HG03457 (cell line): Measurements from ENCODE around the gene PALLD.

Experiments
- ATAC-seq: cut with Tn5 transposase; IDR thresholded peaks from one replicate; pipeline ENCODE4 v1.9.1; 2021; ENCODE audit warnings: moderate number of reproducible peaks; ENCODE audit not compliant: unreplicated experiment

PALLD gene

DNA sequence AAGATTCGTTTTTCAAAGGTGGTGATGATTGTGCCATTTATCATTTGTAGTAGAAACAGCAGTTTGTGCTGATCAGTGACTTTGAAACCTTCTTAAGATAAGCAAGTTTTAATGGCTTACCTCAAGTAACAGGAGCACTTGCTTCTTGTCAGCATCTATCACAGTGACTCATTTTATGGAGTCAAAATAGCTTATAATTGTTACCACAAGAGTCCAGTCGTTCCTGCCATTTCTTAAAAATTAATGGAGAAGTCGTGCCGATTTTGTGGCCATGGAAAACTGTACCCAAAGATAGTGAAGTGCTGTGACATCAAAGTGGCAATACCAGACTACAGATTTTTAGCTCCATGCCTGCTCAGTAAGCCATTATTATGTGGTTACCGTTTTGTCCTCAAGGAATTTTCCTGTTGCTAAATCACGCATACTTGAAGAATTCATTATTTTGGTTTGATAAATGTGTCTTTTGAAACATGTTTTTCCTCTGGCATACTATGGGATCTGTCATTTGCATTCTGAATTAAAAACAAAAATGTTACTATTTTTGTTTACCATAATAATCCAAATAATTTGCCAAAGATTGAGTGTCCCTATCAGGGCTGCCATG lies 383.3 kb downstream of the PALLD start:
- ATAC-seq = no peak

DNA sequence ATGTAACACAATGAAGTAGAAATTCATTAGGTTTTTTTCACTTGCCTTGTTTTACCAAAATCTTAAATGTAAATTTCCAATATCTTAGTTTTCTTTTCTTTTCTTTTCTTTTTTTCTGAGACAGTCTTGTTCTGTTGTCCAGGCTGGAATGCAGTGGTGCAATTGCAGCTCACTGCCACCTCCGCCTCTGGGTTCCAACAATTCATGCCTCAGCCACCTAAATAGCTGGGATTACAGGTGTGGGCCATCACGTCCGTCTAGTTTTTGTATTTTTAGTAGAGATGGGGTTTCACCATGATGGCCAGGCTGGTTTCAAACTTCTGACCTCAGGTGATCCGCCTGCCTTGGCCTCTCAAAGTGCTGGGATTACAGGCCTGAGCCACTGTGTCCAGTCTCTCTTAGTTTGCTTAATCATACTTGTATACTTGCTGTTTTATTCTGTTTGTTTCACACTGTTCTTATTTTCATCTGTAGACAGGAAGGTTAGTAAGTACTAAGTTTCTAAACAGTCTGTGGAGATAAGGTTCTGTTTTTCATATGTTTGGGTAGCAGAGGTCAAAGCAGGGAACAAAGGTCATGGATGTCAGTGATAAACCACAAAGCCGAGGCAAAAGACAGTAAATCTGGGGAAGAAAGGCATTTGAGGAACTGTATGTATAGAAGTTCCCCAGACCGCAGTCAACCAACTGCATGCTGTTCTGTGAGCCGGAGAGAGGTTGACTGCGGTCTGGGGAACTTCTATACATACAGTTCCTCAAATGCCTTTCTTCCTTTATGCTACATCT lies 384.2 kb downstream of the PALLD start:
- peak; percentile 74 for ATAC-seq

DNA sequence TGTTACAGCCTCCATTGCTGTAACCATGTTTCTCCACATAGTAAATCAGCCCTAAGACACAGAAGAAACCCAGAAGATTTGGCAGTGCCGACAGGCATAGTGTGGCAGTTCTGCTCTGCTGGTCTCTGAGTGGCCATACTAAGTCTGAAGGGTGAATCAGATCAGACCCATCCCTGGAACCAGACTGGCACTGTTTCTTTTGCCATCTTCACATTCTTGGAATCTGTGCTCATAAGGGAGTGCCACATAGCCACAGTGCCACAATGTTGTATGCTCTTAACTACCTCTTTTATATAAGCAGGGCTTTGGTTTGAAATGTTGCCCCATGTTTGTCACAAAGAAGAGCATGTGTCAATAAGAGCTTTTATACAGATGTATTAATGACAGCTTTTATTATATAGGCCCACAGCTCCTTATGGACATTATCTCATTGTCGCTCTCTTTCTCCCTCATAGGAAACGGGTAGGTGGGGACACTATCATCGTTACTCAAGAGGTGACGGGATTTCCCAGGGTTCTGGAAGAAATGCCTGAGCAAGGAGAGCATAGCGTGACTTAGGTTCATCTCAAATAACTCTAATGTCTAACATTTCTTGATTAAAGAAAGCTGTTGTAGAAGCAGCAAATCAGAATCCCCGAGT lies 385.0 kb downstream of the PALLD start:
- no peak for ATAC-seq

DNA sequence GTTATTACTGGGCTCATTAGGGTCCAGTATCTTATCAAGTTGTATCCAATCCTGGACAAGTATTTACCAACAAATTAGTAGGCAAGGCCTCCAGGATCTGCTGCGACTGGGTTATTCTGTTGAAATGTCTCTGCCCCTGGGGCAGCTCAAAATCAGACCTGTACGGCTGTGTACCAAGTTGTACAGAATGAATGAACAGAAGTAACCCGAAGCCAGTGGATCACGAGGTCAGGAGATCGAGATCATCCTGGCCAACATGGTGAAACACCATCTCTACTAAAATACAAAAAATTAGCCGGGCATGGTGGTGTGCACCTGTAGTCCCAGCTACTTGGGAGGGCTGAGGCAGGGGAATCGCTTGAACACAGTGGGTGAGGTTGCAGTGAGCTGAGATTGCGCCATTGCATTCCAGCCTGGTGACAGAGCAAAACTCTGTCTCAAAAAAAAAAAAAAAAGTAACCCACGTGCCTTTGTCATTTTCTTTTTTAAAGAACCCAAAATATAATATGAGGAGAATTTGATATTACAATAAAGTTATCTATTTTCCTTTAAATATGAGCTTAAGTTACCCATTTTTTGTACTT lies 385.9 kb downstream of the PALLD start:
- no peak for ATAC-seq

DNA sequence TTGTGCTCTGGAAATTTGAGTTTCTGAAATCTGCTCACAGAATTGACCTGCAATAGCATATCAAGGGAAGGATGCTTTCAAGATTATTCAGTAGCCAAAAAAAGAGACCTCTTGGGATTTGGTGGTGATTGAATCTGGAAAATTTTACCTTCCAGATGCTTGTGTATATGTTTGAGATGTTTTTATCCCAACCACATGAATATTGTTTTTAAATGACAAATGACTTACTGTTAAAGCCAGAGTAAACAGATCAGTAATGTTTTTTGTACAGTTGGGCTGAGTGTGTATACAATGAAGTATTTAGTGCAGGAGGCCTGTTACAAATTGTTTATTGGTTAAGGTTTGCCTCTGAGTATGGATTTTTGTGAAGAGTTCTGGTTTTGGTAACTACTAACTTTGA lies 386.7 kb downstream of the PALLD start:
- ATAC-seq = no peak

DNA sequence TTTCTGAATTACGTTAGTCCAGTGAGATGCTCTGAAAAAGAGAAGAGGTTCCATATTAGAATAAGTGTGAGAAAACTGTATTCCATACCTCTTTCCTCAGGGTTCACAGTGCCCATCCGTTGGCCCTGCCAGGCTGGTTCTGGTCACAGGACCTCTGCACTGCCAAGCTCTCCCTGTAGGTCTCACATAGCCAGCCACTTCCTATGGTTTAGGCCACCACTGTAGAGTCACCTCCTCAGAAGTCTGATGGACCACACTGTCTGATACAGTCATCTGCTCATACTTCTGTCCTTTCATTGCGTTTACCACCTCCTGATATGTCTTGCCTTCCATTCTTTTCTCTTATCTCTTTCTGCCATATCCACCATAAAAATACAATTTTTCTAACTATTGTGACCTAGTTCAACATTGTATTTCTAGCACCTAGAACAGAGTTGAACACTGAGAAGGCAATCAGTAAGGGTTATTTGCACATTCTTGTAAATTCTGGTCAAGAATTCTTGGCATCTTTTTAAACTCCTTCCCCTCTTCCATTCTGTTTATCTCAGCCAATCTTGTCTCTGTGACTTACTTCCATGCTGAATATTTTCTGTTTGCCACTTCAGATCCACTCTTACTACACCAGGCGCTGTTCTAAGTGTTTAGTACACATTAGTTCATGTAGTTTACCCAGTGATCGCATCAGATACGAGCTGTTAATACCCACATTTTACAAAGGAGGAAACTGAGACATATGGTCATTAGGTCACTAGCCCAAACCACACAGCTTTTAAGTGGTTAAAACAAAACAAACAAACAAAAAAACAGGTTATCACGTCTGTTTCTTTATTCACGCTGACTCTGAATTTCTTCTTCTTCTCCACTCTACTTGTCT lies 387.6 kb downstream of the PALLD start:
- no peak for ATAC-seq

DNA sequence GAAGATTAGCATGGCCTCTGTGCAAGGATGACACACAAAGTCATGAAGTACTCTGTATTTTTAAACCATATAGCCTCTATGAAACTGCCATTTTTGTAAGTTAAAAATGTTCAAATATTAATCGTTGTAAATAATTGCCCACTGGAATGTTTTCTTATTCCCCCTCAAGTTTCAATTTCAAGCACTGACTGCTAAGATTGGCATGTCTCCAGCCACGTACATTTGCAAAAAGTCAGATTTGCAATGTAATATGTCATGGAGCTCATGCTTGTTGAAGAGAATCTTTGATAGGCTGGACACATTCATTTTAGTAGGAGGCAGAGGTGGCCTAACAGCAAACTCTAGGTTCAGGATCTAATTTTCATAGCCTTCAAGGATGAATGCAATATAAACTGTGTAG lies 388.5 kb downstream of the PALLD start:
- ATAC-seq = no peak

DNA sequence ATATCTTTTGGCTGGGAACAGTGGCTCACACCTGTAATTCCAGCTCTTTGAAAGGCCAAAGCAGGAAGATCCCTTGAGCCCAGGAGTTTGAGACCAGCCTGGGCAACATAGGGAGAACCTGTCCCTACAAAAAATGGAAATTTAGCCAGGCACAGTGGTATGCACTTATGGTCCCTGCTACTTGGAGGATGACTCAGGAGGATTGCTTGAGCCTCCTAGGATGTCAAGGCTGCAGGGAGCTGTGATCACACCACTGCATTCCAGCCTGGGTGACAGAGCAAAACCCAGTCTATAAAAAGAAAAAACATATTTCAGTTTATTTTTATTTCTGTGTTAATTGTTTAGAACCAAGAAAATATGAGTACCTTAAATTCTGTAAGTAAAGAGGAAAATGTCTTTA lies 389.5 kb downstream of the PALLD start:
- no peak for ATAC-seq

DNA sequence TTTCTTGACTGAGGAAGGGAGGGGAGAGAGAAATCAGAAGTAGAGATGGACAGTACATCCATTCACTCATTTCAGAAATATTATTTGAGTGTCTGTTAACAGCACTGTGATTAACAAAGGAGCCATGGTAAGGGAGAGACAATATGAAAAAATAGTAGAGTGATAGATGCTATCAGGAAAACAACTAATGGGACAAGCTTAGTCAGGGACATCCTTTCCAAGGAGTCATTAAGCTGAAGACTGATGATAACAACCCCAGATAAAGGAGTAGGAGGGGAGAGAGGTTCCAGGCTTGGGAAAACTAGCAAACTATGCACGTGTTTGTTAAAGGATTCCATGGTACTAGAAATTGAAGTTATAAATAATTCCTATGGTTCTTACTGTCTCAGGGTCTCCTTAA lies 391.0 kb downstream of the PALLD start:
- ATAC-seq = no peak

DNA sequence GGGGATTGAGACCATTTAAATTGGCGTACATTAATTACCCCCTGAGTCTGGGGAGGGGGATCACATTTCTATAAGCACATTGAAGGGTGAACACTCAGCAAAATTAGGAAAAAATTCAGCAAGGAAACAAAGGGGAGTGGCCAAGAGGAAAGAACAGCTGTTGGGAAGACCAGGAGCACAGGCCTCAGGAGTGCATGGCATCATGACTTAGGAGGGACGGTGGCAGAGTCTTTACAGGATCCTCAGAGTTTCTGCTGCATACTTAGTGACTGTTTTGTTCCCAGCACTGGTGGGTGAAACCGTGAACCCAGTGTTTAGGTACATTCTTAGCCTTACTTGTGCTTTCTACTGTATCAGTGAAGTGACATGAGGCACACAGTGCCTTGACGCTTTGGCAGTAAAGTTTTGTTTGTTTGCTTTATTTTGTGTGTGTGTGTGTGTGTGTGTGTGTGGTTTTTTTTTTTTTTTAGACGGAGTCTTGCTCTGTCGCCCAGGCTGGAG lies 391.9 kb downstream of the PALLD start:
- ATAC-seq = no peak

DNA sequence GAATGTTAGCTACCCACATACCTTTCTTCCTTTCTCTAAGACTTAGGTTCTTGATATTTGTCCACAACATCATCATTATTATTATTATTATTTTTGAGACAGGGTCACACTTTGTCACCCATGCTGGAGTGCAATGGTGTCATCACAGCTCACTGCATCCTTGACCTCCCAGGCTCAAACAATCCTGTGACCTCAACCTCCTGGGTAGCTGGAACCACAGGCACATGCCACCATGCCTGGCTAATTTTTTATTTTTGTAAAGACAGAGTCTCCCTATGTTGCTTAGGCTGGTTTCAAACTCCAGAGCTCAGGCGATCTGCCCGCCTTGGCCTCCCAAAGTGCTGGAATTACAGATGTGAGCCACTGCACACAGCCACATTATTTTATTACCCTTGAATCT lies 394.2 kb downstream of the PALLD start:
- ATAC-seq = no peak

DNA sequence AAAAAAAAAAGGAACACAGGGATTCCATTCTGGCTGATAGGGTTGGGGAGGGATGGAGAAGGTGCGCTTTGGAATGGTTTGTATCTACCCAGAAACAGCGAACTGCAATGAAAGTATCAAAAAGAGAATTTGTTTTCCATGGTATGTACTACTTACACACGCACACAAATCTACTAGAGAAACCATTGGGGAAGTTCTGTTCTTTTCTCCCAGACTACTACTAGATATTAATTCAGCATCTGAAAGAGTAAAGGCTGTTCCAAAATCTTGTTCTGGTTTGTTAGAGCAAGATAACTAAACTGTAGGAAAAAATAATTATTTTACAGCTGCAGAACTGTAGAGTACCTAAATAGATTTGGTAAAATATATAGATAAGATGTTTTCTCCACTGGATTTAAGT lies 394.8 kb downstream of the PALLD start:
- ATAC-seq = no peak

DNA sequence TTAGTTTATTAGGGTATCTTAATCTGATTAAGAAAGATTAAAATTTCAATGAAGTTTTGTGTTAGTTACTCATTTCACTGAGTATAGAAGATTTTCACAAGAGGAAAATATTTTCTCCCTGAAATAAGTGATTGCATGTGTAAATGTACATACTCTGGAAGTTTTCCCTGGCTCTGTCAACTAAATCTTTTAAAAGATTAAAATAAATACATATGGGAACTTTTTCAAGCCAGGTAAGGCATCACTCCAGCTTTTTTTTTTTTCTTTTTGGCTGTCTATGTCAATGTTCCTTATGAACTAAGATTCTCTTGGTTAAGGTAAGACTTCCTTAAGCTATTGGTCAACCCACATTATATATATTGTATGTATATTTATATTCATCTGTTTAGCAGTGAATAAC lies 395.6 kb downstream of the PALLD start:
- no peak for ATAC-seq

DNA sequence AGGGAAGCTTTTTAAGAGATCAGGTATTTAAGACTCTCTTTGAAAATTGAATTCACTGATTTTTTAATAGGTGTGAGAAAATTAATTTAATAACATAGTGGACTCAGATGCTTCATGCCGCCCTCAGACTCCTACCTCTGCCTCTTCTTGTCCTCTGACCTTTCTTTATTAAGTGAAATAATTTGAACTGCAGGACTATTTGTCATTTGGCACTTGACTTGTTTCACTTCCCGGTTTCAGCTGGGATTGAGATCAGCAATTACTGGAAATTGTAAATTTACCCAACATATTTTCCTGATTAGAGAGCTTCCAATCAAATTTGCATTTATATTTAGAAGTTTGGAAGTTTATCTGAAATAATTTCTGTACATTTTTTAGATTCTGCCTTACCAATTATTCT lies 396.4 kb downstream of the PALLD start:
- no peak for ATAC-seq

DNA sequence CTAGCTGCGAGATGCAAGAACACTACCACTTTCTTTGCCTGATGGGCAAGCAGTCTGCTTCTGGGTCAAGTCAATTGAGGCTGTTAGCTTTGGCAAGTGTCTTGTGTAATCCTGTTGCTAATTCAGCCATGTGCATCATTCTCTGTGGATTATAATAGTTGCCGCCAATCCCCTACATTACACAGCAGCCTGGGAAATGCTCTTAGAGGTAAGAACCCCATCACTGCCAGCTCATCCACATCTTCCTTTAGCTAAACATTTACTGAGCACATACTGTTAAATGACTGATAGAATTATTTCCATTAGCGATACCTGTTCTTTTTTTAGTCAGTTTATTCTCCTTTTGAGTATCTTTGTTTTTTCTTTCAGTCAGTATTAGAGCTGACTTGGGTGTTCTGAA lies 397.0 kb downstream of the PALLD start:
- no peak for ATAC-seq

DNA sequence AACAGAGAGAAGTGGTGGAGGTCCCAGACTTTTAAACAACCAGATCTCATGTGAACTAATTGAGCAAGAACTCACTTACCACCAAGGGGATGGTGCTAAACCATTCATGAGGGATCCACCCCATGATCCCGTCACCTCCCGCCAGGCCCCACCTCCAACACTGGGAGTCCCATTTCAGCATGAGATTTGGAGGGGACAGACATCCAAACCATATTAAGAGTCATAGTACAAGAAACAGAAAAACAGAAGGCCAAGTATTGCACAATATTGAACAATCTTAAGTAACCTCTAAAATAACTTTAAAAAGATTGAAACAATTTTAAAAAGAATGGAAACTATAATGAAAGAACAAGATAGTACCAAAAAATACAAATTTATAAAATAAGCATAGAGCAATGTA lies 403.2 kb downstream of the PALLD start:
- no peak for ATAC-seq

DNA sequence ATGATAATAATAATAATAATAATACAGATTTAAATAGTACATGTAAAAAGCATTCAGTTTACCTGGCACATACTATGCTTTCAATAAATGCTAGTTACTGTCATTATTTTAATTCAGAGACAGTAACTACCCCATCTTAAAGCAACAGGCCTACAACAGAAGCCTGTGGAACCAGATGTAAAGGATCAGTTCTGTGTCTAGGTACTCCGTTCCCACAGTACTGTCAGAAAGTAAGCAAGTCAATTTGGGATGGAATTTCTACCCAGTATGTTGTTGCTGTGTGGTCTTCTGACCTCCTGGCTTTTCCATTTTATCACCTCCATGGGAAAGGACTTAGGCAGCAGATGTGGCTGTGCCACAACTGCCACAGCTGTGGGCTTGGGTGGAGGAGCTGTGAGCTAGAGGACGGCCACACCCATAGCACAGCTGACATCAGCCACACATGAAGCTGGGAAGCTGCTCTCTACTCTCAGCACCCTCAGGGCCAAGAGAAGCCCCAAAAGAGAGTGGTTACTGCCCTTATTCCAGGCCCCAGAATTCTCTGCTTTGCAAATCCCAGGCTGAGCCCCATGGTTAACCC lies 410.4 kb downstream of the PALLD start:
- ATAC-seq = no peak

DNA sequence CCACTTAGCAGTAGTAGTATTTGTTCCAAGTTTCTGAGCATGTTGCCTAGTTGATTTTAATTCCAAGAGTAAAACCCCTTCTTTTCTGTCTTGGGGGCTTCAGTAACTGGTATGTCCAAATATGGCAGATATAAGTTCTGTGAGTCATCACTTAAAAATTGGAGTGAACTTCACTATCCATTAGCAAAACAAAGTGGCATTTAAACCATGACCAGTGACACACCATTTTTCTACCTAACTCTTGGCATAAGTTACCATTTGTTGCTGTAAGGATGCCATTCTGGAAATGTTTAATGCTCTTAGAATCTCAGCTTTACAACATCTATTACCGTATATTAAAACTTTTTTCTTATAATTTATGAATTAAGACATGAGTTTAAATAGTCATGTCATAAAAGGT lies 411.2 kb downstream of the PALLD start:
- ATAC-seq = no peak

DNA sequence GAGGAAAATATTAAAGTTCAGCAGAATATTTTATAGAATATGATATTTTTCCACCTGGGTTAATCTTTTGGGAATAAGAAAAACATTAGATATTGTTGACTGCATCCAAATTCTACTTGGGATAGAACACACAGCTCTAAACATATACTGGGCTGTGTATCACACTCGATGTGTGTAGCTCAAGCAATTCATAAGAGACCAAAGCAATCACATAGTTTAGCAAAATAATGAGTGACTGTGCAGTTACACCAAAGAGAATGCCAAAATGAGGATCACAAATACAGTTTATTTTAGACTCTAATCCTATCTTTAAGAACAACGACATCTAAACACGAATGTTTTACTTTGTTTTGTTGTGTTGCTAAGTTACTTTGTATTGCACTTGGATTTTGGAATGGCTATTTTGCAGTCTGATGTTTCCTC lies 412.0 kb downstream of the PALLD start:
- ATAC-seq = no peak

DNA sequence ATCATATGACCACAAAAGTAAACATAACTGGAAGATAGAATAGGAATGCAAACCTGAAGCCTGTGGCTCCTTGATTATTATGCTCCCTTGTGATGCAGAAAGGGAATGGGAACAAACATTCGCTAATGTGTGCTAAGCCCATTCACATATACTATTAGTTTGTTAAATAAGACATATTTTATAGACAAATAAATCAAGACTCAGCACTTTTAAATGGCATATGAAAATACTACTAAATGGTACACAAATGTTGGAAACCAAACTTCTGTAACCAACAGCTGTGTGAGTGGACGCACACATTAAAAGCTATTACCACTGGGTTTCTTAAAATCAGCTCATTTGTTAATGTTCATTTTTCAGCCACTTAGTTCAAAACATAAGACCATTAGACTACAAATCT lies 417.2 kb downstream of the PALLD start:
- no peak for ATAC-seq
